Neuronal stem cell (in vitro differentiated cells): ENCODE results near the gene SCARF2.
"Not testable (repeated sequence)": the region's sequence is repeated elsewhere in the genome, so short reads cannot be mapped to it uniquely, and the experiment has no call there.

Experiments
- DNase-seq: peaks from one replicate; pipeline ENCODE4 v3.0.0-alpha.2; 2013; ENCODE audit warnings: low spot score
- H2AFZ ChIP-seq: one replicate; pipeline ENCODE4 v1.6.1; 2013; ENCODE audit warnings: mild to moderate bottlenecking, low read length, inconsistent platforms
- H2AK5ac ChIP-seq: 2 replicates; pipeline ENCODE4 v1.6.1; 2013; ENCODE audit warnings: low read depth, mild to moderate bottlenecking, inconsistent platforms, low read length, moderate library complexity, mixed read lengths
- H2BK120ac ChIP-seq: 2 replicates; pipeline ENCODE4 v1.6.1; 2013; ENCODE audit warnings: low read depth, mild to moderate bottlenecking, inconsistent platforms, low read length, moderate library complexity, mixed read lengths
- H2BK12ac ChIP-seq: one replicate; pipeline ENCODE4 v1.6.1; 2013; ENCODE audit warnings: low read length, inconsistent platforms
- H2BK15ac ChIP-seq: 2 replicates; pipeline ENCODE4 v1.6.1; 2013; ENCODE audit warnings: mild to moderate bottlenecking, low read length, inconsistent platforms, mixed read lengths
- H2BK5ac ChIP-seq: one replicate; pipeline ENCODE4 v1.6.1; 2013; ENCODE audit warnings: inconsistent platforms, mild to moderate bottlenecking, low read length, moderate library complexity
- H3K14ac ChIP-seq: one replicate; pipeline ENCODE4 v1.6.1; 2013; ENCODE audit warnings: low read length, inconsistent platforms
- H3K18ac ChIP-seq: 2 replicates; pipeline ENCODE4 v1.6.1; 2013; ENCODE audit warnings: low read length, inconsistent platforms
- H3K23ac ChIP-seq: 2 replicates; pipeline ENCODE4 v1.6.1; 2013; ENCODE audit warnings: low read depth, mild to moderate bottlenecking, mixed read lengths, low read length, inconsistent platforms; ENCODE audit not compliant: poor library complexity
- H3K27ac ChIP-seq: replicated peaks from 3 replicates; pipeline ENCODE4 v1.5.1; 2013; ENCODE audit warnings: low read length, inconsistent platforms
- H3K27me3 ChIP-seq, 3 experiments: 2 replicates each; pipeline ENCODE4 v1.6.1; 2013; ENCODE audit warnings: low read length in 3 of 3, mild to moderate bottlenecking in 2 of 3, inconsistent platforms in 1 of 3, low read depth in 1 of 3, mixed read lengths in 1 of 3, moderate library complexity in 1 of 3; ENCODE audit not compliant: control insufficient read depth in 3 of 3, insufficient read depth in 3 of 3
- H3K36me3 ChIP-seq, 2 donors: replicated peaks in 1 of 2; 2 replicates each; pipeline ENCODE4 v1.6.1; 2013; ENCODE audit warnings: low read length in 2 of 2; ENCODE audit not compliant: control insufficient read depth in 2 of 2, insufficient read depth in 2 of 2
- H3K4ac ChIP-seq: 2 replicates; pipeline ENCODE4 v1.6.1; 2013; ENCODE audit warnings: inconsistent platforms, mild to moderate bottlenecking, low read length, moderate library complexity
- H3K4me1 ChIP-seq, 2 donors: 1 replicate in 1 of 2; 2 replicates in 1 of 2; pipeline ENCODE4 v1.6.1; 2013; ENCODE audit warnings: low read length in 2 of 2, low read depth in 1 of 2; ENCODE audit not compliant: control insufficient read depth in 2 of 2, insufficient read depth in 1 of 2
- H3K4me2 ChIP-seq: one replicate; pipeline ENCODE4 v1.6.1; 2013; ENCODE audit warnings: mild to moderate bottlenecking, low read length, inconsistent platforms; ENCODE audit not compliant: insufficient read depth, poor library complexity, severe bottlenecking
- H3K4me3 ChIP-seq, 2 donors: 2 replicates each; pipeline ENCODE4 v1.5.1; 2013; ENCODE audit warnings: low read length in 2 of 2, mild to moderate bottlenecking in 2 of 2, inconsistent platforms in 1 of 2, moderate library complexity in 1 of 2
- H3K79me1 ChIP-seq: one replicate; pipeline ENCODE4 v1.6.1; 2013; ENCODE audit warnings: low read depth, mild to moderate bottlenecking, inconsistent platforms, low read length, moderate library complexity
- H3K9ac ChIP-seq: one replicate; pipeline ENCODE4 v1.6.1; 2013; ENCODE audit warnings: mild to moderate bottlenecking, low read depth, low read length, inconsistent platforms; ENCODE audit not compliant: poor library complexity
- H3K9me3 ChIP-seq, 2 donors: replicated peaks in 1 of 2; 2 replicates each; pipeline versions ENCODE3 to v1.6.1; 2013; ENCODE audit warnings: low read length in 2 of 2, mild to moderate bottlenecking in 2 of 2, inconsistent platforms in 1 of 2, low read depth in 1 of 2, mixed read lengths in 1 of 2, moderate library complexity in 1 of 2; ENCODE audit not compliant: control insufficient read depth in 2 of 2, insufficient read depth in 1 of 2
- H4K8ac ChIP-seq: one replicate; pipeline ENCODE4 v1.6.1; 2013; ENCODE audit warnings: low read depth, mild to moderate bottlenecking, inconsistent platforms, low read length, moderate library complexity
- H4K91ac ChIP-seq: one replicate; pipeline ENCODE4 v1.6.1; 2013; ENCODE audit warnings: low read length, low read depth, mild to moderate bottlenecking, inconsistent platforms; ENCODE audit not compliant: poor library complexity
- WGBS, 2 donors: extraction: QIAGEN DNeasy Blood & Tissue Kit; methylation state at CpG; one replicate each; pipeline ENCODE4 v1.1.7; 2013; ENCODE audit warnings: missing lambda C conversion rate in 2 of 2, mixed read lengths in 1 of 2; ENCODE audit not compliant: insufficient read length in 2 of 2, insufficient replicate concordance in 1 of 2; ENCODE audit errors: extremely low coverage in 2 of 2; 5-methylcytosine and 5-hydroxymethylcytosine counted together

Gene SCARF2

DNA sequence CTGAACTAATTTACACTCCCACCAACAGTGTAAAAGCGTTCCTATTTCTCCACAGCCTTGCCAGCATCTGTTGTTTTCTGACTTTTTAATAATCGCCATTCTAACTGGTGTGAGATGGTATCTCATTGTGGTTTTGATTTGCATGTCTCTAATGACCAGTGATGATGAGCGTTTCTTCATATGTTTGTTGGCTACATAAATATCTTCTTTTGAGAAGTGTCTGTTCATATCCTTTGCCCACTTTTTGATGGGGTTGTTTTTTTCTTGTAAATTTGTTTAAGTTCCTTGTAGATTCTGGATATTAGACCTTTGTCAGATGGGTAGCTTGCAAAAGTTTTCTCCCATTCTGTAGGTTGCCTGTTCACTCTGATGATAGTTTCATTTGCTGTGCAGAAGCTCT is 21.9 kb downstream of the SCARF2 start:
- H3K27ac ChIP-seq, H2BK5ac ChIP-seq, H3K14ac ChIP-seq, H3K4me2 ChIP-seq, H3K36me3 ChIP-seq, DNase-seq, H3K18ac ChIP-seq, H3K79me1 ChIP-seq, H2BK120ac ChIP-seq, H3K4me3 ChIP-seq, H3K9ac ChIP-seq, H3K27me3 ChIP-seq, H2AK5ac ChIP-seq, H4K91ac ChIP-seq, H2AFZ ChIP-seq, H3K4ac ChIP-seq, H3K23ac ChIP-seq, H4K8ac ChIP-seq, H3K9me3 ChIP-seq, H2BK15ac ChIP-seq, H2BK12ac ChIP-seq: not testable (repeated sequence)
- peaks cover 2 to 15% of the 10 kb centered on the region in 2 donors for H3K4me1 ChIP-seq
- no CpG with 5 or more reads among the region's 3 CpGs for WGBS, 2 donors

DNA sequence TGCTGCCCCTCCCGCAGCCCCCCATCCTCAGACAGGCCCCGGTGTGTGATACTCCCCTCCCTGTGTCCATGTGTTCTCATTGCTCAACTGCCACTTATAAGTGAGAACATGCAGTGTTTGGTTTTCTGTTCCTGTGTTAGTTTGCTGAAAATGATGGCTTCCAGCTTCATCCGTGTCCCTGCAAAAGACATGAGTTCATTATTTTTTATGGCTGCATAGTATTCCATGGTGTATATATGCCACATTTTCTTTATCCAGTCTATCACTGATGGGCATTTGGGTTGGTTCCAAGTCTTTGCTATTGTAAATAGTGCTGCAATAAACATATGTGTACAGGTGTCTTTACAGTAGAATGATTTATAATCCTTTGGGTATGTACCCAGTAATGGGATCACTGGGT is 22.4 kb downstream of the SCARF2 start:
- H4K8ac ChIP-seq, H3K4me2 ChIP-seq, H3K27me3 ChIP-seq, H3K9me3 ChIP-seq, H3K36me3 ChIP-seq, H2BK5ac ChIP-seq, H3K18ac ChIP-seq, H3K4me3 ChIP-seq, H3K14ac ChIP-seq, H2AK5ac ChIP-seq, H3K79me1 ChIP-seq, H3K4ac ChIP-seq, H3K9ac ChIP-seq, H2BK15ac ChIP-seq, H3K23ac ChIP-seq, H3K27ac ChIP-seq, H2BK120ac ChIP-seq, H4K91ac ChIP-seq, H2BK12ac ChIP-seq, DNase-seq, H2AFZ ChIP-seq: not testable (repeated sequence)
- no CpG with 5 or more reads among the region's 3 CpGs for WGBS, 2 donors
- H3K4me1 ChIP-seq: peaks cover 2 to 12% of the 10 kb centered on the region in 2 donors

DNA sequence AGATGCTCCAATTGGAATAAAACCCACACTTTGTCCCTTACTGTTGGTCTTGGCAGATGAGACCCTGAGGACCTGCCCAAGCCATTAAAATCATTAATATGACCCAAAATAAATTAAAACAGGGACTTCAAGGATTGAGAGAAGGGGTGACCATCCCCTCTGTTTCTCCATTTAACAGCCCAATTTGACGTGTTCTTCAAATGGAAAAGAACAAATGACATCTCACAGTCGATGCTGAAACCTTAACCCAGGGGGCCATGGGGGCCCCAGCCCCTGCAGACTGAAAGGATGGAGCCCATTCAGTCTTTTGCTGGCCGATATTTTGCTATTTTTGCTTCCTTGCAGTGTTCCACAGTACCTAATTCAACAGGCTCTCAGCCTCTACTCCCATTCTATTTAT is 23.2 kb downstream of the SCARF2 start:
- Histone ChIP-seq H3K14ac (no peak overlapping the region), H4K91ac (no peak overlapping the region), H2BK120ac (no peak overlapping the region), H3K27ac (no peak overlapping the region), H2BK12ac (no peak overlapping the region), H3K23ac (no peak overlapping the region), H3K9ac (no peak overlapping the region), H2AFZ (no peak overlapping the region), H3K4ac (no peak overlapping the region), H2AK5ac (no peak overlapping the region), H3K27me3 (no peaks in the 10 kb centered on the region), H3K4me1 (peaks cover 2 to 11% of the 10 kb centered on the region in 2 donors), H2BK15ac (no peak overlapping the region), H2BK5ac (no peak overlapping the region), H3K9me3 (no peaks in the 10 kb centered on the region), H3K36me3 (no peaks in the 10 kb centered on the region), H3K4me3 (no peak overlapping the region), H3K79me1 (no peaks in the 10 kb centered on the region), H4K8ac (no peak overlapping the region), H3K18ac (no peak overlapping the region), H3K4me2 (no peak overlapping the region)
- no peak for DNase-seq
- no CpG with 5 or more reads among the region's 3 CpGs for WGBS, 2 donors

DNA sequence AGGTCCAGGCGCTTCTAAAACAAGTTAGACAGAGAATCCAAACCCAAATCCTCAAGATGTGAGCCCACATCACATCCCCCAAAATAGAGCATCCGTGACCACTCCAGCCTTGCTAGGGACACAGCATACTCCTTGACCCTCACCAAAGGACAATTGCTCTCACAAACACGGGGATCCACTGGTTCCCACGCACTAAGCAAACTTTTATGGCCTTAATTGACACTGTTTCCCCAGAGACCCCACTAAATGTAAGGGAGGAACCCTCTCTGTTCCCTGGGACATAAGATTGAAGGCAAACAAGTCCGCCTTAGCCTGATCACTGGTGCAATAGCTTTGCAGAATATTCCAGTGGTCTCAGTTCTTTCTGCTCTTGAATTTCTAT is 23.6 kb downstream of the SCARF2 start:
- no peak overlapping the region for H3K18ac ChIP-seq
- no peak overlapping the region for H2BK15ac ChIP-seq
- H2BK120ac ChIP-seq: no peak overlapping the region
- peaks cover 0 to 1% of the 10 kb centered on the region in 2 donors for H3K36me3 ChIP-seq
- H2AK5ac ChIP-seq: no peak overlapping the region
- no peaks in the 10 kb centered on the region for H3K79me1 ChIP-seq
- WGBS, 2 donors: no CpG with 5 or more reads among the region's 5 CpGs
- no peak overlapping the region for H2BK12ac ChIP-seq
- no peak overlapping the region for H3K27ac ChIP-seq
- H3K4ac ChIP-seq: no peak overlapping the region
- no peak overlapping the region for H3K4me2 ChIP-seq
- H3K9me3 ChIP-seq: no peaks in the 10 kb centered on the region
- no peak overlapping the region for H2AFZ ChIP-seq
- no peak overlapping the region for H3K4me3 ChIP-seq
- H3K27me3 ChIP-seq: no peaks in the 10 kb centered on the region
- no peak overlapping the region for H3K14ac ChIP-seq
- H3K4me1 ChIP-seq: peaks cover 2 to 11% of the 10 kb centered on the region in 2 donors
- no peak overlapping the region for H4K91ac ChIP-seq
- H4K8ac ChIP-seq: no peak overlapping the region
- no peak overlapping the region for H3K9ac ChIP-seq
- H3K23ac ChIP-seq: no peak overlapping the region
- H2BK5ac ChIP-seq: no peak overlapping the region
- DNase-seq: no peak
